PC-9 (cell line): ENCODE measurements around the gene LYPD6B.

Experiments
- CTCF ChIP-seq: fragments of 200-600 bp; sonication (generic); conservative IDR thresholded peaks from 2 replicates; pipeline ENCODE4 v1.6.1; 2017; ENCODE audit warnings: mixed run types, antibody characterized with exemption, mild to moderate bottlenecking, moderate library complexity
- EZH2 ChIP-seq: fragments of 200-600 bp; sonication (generic); IDR thresholded peaks from 2 replicates; pipeline ENCODE4 v1.8.0; 2017; ENCODE audit warnings: antibody characterized with exemption, low read depth

- TF ChIP-seq CTCF (peak; percentile 49; the same call in 1 of the 2 replicates), EZH2 (no peak)
These were observed 49.3 kb downstream of the LYPD6B start for GRCh38 chr2:149087751-149088150.
